OCI-LY7 (cell line): Measurements from ENCODE around the gene DGKG. TPM values are rescaled to one million over a fixed set of nuclear protein-coding genes. Genes with fewer than 3 reads are reported as not detected.

Source experiments
- BruUV-seq: library from RNA; stranded (reverse); fragments of 400-500 nt; replicated peaks from 2 replicates; lab custom pipeline; 2021; lab: Mats Ljungman, UMichigan
- CTCF ChIA-PET: fragments of 300-600 bp; sonication (Branson Sonifier 250); formaldehyde crosslinking; loops from one replicate; lab custom pipeline; 2022; ENCODE audit warnings: antibody characterized with exemption; ENCODE audit not compliant: unreplicated experiment; lab: Charles Lee
- POLR2A ChIA-PET: fragments of 300-600 bp; sonication (Branson Sonifier 250); formaldehyde crosslinking; loops from one replicate; lab custom pipeline; 2022; ENCODE audit warnings: antibody characterized with exemption; lab: Charles Lee
- DNase-seq: peaks from one replicate; pipeline ENCODE4 v3.0.0-alpha.2; 2015; ENCODE audit warnings: low spot score
- H2AFZ ChIP-seq: fragments of 200-600 bp; sonication (generic), shearing (Covaris generic); 2 replicates; pipeline ENCODE4 v1.6.1; 2014; ENCODE audit warnings: mild to moderate bottlenecking, antibody characterized with exemption, low read length, moderate library complexity
- H3K27ac ChIP-seq: fragments of 200-600 bp; sonication (generic); 2 replicates; pipeline ENCODE4 v1.5.1; 2014; ENCODE audit warnings: mixed run types, low read depth, mild to moderate bottlenecking, moderate library complexity, low read length, inconsistent platforms; ENCODE audit not compliant: poor library complexity, severe bottlenecking
- H3K36me3 ChIP-seq: fragments of 200-600 bp; sonication (generic); 2 replicates; pipeline ENCODE4 v1.6.1; 2014; ENCODE audit warnings: mild to moderate bottlenecking, antibody characterized with exemption, low read length, moderate library complexity, mixed read lengths; ENCODE audit not compliant: insufficient read depth
- H3K4me1 ChIP-seq: fragments of 200-600 bp; sonication (generic); 2 replicates; pipeline ENCODE4 v1.5.1; 2014; ENCODE audit warnings: mild to moderate bottlenecking, low read length; ENCODE audit not compliant: insufficient read depth, poor library complexity, severe bottlenecking
- H3K4me2 ChIP-seq: fragments of 200-600 bp; sonication (generic); 2 replicates; pipeline ENCODE4 v1.6.1; 2014; ENCODE audit warnings: mild to moderate bottlenecking, low read length
- H3K4me3 ChIP-seq: fragments of 200-600 bp; sonication (generic); 2 replicates; pipeline ENCODE4 v1.5.1; 2014; ENCODE audit warnings: mild to moderate bottlenecking, low read depth, low read length; ENCODE audit not compliant: poor library complexity, severe bottlenecking
- H3K79me2 ChIP-seq: fragments of 200-600 bp; sonication (generic); 2 replicates; pipeline ENCODE4 v1.6.1; 2016; ENCODE audit warnings: low read depth, mild to moderate bottlenecking, low read length, moderate library complexity, mixed read lengths; ENCODE audit not compliant: insufficient read depth
- H3K9me2 ChIP-seq: fragments of 200-600 bp; sonication (generic); 2 replicates; pipeline ENCODE4 v1.6.1; 2016; ENCODE audit warnings: mild to moderate bottlenecking, low read length, mixed read lengths; ENCODE audit not compliant: insufficient read depth
- H3K9me3 ChIP-seq: fragments of 200-600 bp; sonication (generic); 2 replicates; pipeline ENCODE4 v1.6.1; 2014; ENCODE audit warnings: mild to moderate bottlenecking, mixed run types, low read length, mixed read lengths
- H4K20me1 ChIP-seq: fragments of 200-600 bp; sonication (generic); 2 replicates; pipeline ENCODE4 v1.6.1; 2014; ENCODE audit warnings: mild to moderate bottlenecking, antibody characterized with exemption, low read length, moderate library complexity, mixed read lengths; ENCODE audit not compliant: insufficient read depth
- CTCF ChIP-seq: fragments of 200-600 bp; sonication (generic); conservative IDR thresholded peaks from 2 replicates; pipeline ENCODE4 v1.5.1; 2014; ENCODE audit warnings: mild to moderate bottlenecking, antibody characterized with exemption, low read length, moderate library complexity, mixed read lengths
- EZH2phosphoT487 ChIP-seq: fragments of 200-600 bp; sonication (generic); IDR thresholded peaks from 2 replicates; pipeline ENCODE4 v1.6.1; 2018; ENCODE audit warnings: low read depth, borderline replicate concordance, mild to moderate bottlenecking, mixed run types, antibody characterized with exemption, low read length, moderate library complexity, mixed read lengths
- intact Hi-C: fragments of 100-400 bp; cut with micrococcal nuclease; formaldehyde crosslinking; loops from one replicate; pipeline ENCODE4 v1.10.0; 2022; ENCODE audit not compliant: unreplicated experiment
- total RNA-seq, 2 experiments: library from RNA; depleted of rRNA in 1 of 2; stranded (reverse); fragments of >200 nt in 1 of 2; shearing (Covaris generic) in 1 of 2; gene quantifications; 2 replicates each; pipeline ENCODE4 v1.2.3, GENCODE V29; 2014 to 2022

The DGKG gene
- total RNA-seq, 2 experiments from 2014 or later, result 0.06 TPM; not detected in 1

- intact Hi-C loops, result no loop called here
Observed at GRCh38 chr3:186127463-186127862, 234.6 kb downstream of the DGKG start.

GRCh38 chr3:186125118-186125517, 236.9 kb downstream of the DGKG start:
- CTCF ChIA-PET, result no interaction called here
- Histone ChIP-seq H2AFZ (no peak overlapping the region), H3K4me3 (no peak overlapping the region), H3K36me3 (no peaks in the 10 kb centered on the region), H3K4me1 (no peaks in the 10 kb centered on the region), H3K9me3 (no peaks in the 10 kb centered on the region), H4K20me1 (no peaks in the 10 kb centered on the region), H3K4me2 (no peak overlapping the region), H3K27ac (no peak overlapping the region), H3K79me2 (no peaks in the 10 kb centered on the region), H3K9me2 (no peaks in the 10 kb centered on the region)
- TF ChIP-seq CTCF (no peak), EZH2phosphoT487 (no peak)
- intact Hi-C loops, result no loop called here
- no peak for DNase-seq
- no TSS peak for BruUV-seq
- POLR2A ChIA-PET, result no interaction called here

More at GRCh38 chr3:186127463-186127862, 234.6 kb downstream of the DGKG start:
- no peak overlapping the region for H3K4me2 ChIP-seq
- H4K20me1 ChIP-seq, result no peaks in the 10 kb centered on the region
- DNase-seq, result no peak
- no peaks in the 10 kb centered on the region for H3K9me3 ChIP-seq
- POLR2A ChIA-PET, result interaction anchor here (0.8 kb wide), 1 partner anchor 15 kb away, joined by 3 read pairs; no protein-coding TSS in a partner anchor
- H3K36me3 ChIP-seq, result no peaks in the 10 kb centered on the region
- TF ChIP-seq CTCF (no peak), EZH2phosphoT487 (no peak)
- no peak overlapping the region for H3K4me3 ChIP-seq
- no peak overlapping the region for H3K27ac ChIP-seq
- no peak overlapping the region for H2AFZ ChIP-seq
- no peaks in the 10 kb centered on the region for H3K9me2 ChIP-seq
- BruUV-seq, result no TSS peak
- H3K79me2 ChIP-seq, result no peaks in the 10 kb centered on the region
- CTCF ChIA-PET, result no interaction called here
- H3K4me1 ChIP-seq, result no peaks in the 10 kb centered on the region

- DNase-seq, result no peak
- ChIA-PET POLR2A (no interaction called here), CTCF (no interaction called here)
- Histone ChIP-seq H3K9me2 (no peaks in the 10 kb centered on the region), H3K9me3 (no peaks in the 10 kb centered on the region), H3K4me2 (no peak overlapping the region), H2AFZ (no peak overlapping the region), H3K36me3 (no peaks in the 10 kb centered on the region), H4K20me1 (no peaks in the 10 kb centered on the region), H3K4me1 (no peaks in the 10 kb centered on the region), H3K4me3 (no peak overlapping the region), H3K27ac (no peak overlapping the region), H3K79me2 (no peaks in the 10 kb centered on the region)
- no TSS peak for BruUV-seq
- intact Hi-C loops, result no loop called here
- TF ChIP-seq CTCF (no peak), EZH2phosphoT487 (no peak)
Observed at GRCh38 chr3:186124592-186124991, 237.4 kb downstream of the DGKG start.
